Fibroblast of lung (primary cell): Measurements from ENCODE around the gene MRNIP. TPM values are rescaled to one million over a fixed set of nuclear protein-coding genes. Genes with fewer than 3 reads are reported as not detected.
A peak's percentile ranks its signal among the peaks of the same experiment; 100 is the strongest.

Source experiments
- DNase-seq, 2 donors: peaks; one replicate each; pipeline versions ENCODE4 v3.0.0 to v3.0.0-alpha.2; 2010; ENCODE audit warnings: low read depth in 2 of 2
- H2AFZ ChIP-seq: 2 replicates; pipeline ENCODE4 v1.5.1; 2012; ENCODE audit warnings: low read length, control low read depth, inconsistent platforms
- H3K27ac ChIP-seq: 2 replicates; pipeline ENCODE4 v1.5.1; 2011; ENCODE audit warnings: low read length, control low read depth; ENCODE audit not compliant: insufficient read depth
- H3K27me3 ChIP-seq: 2 replicates; pipeline ENCODE4 v1.5.1; 2011; ENCODE audit warnings: mild to moderate bottlenecking, low read length; ENCODE audit not compliant: control insufficient read depth, insufficient read depth
- H3K36me3 ChIP-seq: 2 replicates; pipeline ENCODE4 v1.5.1; 2011; ENCODE audit warnings: low read length; ENCODE audit not compliant: control insufficient read depth, insufficient read depth
- H3K4me1 ChIP-seq: 2 replicates; pipeline ENCODE4 v1.5.1; 2011; ENCODE audit warnings: low read length; ENCODE audit not compliant: control insufficient read depth, insufficient read depth; ENCODE audit errors: extremely low read depth
- H3K4me2 ChIP-seq: 2 replicates; pipeline ENCODE4 v1.5.1; 2011; ENCODE audit warnings: low read length, control low read depth; ENCODE audit not compliant: insufficient read depth; ENCODE audit errors: extremely low read depth
- H3K4me3 ChIP-seq, 4 experiments: fragments of 200-600 bp in 1 of 4; sonication (generic) in 1 of 4; replicated peaks in 1 of 4; 2 replicates each; pipeline ENCODE4 v1.5.1; 2011 to 2016; ENCODE audit warnings: low read length in 4 of 4, low read depth in 3 of 4, mild to moderate bottlenecking in 3 of 4, control low read depth in 2 of 4, inconsistent platforms in 1 of 4, mixed read lengths in 1 of 4; ENCODE audit not compliant: insufficient read depth in 1 of 4; ENCODE audit errors: control extremely low read depth in 1 of 4
- H3K79me2 ChIP-seq: 2 replicates; pipeline ENCODE4 v1.5.1; 2012; ENCODE audit warnings: mild to moderate bottlenecking, low read length, inconsistent platforms; ENCODE audit not compliant: control insufficient read depth, insufficient read depth
- H3K9ac ChIP-seq: 2 replicates; pipeline ENCODE4 v1.5.1; 2011; ENCODE audit warnings: mild to moderate bottlenecking, low read length, control low read depth; ENCODE audit not compliant: insufficient read depth
- H3K9me3 ChIP-seq: 2 replicates; pipeline ENCODE4 v1.5.1; 2012; ENCODE audit warnings: low read depth, low read length; ENCODE audit not compliant: control insufficient read depth, insufficient read depth
- H4K20me1 ChIP-seq: 2 replicates; pipeline ENCODE4 v1.5.1; 2011; ENCODE audit warnings: low read length; ENCODE audit not compliant: control insufficient read depth, insufficient read depth; ENCODE audit errors: extremely low read depth
- EZH2 ChIP-seq: IDR thresholded peaks from 2 replicates; pipeline ENCODE4 v1.5.1; 2012; ENCODE audit warnings: low read length, control low read depth, mild to moderate bottlenecking; ENCODE audit errors: missing control alignments
- polyA plus RNA-seq, 2 donors: library from polyadenylated mRNA; depleted of rRNA in 1 of 2; stranded (reverse) in 1 of 2; unstranded in 1 of 2; fragments of >200 nt; gene quantifications; 2 replicates each; pipeline ENCODE4 v1.2.1, GENCODE V29; 2011 to 2012; ENCODE audit warnings: missing spikeins in 1 of 2
- total RNA-seq: library from RNA; depleted of rRNA; stranded (reverse); fragments of >200 nt; gene quantifications from 2 replicates; pipeline ENCODE4 v1.2.1, GENCODE V29; 2014
- TF ChIP-seq, protein P1 (sequence below), 2 donors: IDR thresholded peaks in 1 of 2; conservative IDR thresholded peaks in 1 of 2; 1 replicate in 1 of 2; 2 replicates in 1 of 2; pipeline ENCODE4 v1.5.1; 2011 to 2012; ENCODE audit warnings: low read length in 2 of 2, control low read depth in 1 of 2, inconsistent platforms in 1 of 2, low read depth in 1 of 2, mild to moderate bottlenecking in 1 of 2

MRNIP gene
- total and polyA plus RNA-seq, 2 donors (not counting 1 experiment from before 2014, with no cell fraction given): 8.6 to 21.0 TPM

DNA sequence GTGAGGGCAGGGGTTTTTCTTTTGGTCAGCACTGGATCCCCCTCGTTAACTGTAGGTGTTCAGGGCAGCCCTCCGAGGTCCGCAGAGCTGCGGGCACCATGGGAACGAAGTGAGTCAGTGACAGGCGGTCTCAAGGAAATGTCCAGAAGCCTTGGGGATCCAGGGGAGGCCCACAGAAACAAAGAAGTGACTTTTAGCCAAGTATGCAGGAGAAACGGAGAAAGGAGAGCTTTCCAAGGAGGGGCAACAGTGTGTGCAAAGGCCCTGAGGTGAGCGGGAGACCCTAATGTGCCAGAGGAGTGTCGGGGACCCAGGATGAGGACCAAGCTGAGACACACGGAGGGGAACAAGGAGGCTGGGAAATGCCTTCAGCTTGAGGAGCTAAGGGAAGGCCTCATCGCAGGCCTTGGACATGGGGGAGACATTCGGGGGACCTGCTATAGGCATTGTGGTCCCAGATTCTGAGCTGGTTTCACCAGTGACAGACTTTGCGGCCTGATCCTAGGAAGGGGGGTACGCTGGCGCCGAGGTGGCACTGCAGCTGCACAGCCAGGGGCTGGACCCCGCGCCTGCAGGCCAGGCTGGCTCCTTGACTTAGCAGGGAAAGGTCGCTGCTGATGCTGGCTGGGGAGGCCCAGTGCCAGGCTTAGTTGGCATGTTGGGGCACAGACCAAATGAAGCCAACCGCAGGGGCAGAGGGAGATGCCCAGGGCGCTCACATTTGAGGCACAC is 61.6 kb downstream of the MRNIP start:
- Histone ChIP-seq H3K9ac (no peak overlapping the region), H3K27me3 (no peaks in the 10 kb centered on the region), H3K4me1 (peaks cover 6% of the 10 kb centered on the region), H3K27ac (no peak overlapping the region), H3K4me3 (peak overlapping the region in 1 of 4 experiments; percentile 61), H3K79me2 (peaks cover 4% of the 10 kb centered on the region), H2AFZ (no peak overlapping the region), H3K9me3 (no peaks in the 10 kb centered on the region), H4K20me1 (no peaks in the 10 kb centered on the region), H3K4me2 (peak overlapping the region; percentile 1), H3K36me3 (peaks cover 35% of the 10 kb centered on the region)
- DNase-seq: no peak
- TF ChIP-seq, protein P1, sequence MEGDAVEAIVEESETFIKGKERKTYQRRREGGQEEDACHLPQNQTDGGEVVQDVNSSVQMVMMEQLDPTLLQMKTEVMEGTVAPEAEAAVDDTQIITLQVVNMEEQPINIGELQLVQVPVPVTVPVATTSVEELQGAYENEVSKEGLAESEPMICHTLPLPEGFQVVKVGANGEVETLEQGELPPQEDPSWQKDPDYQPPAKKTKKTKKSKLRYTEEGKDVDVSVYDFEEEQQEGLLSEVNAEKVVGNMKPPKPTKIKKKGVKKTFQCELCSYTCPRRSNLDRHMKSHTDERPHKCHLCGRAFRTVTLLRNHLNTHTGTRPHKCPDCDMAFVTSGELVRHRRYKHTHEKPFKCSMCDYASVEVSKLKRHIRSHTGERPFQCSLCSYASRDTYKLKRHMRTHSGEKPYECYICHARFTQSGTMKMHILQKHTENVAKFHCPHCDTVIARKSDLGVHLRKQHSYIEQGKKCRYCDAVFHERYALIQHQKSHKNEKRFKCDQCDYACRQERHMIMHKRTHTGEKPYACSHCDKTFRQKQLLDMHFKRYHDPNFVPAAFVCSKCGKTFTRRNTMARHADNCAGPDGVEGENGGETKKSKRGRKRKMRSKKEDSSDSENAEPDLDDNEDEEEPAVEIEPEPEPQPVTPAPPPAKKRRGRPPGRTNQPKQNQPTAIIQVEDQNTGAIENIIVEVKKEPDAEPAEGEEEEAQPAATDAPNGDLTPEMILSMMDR (conservative IDR thresholded peaks at IDR 0.05 in 1 of 2, IDR thresholded peaks at IDR 0.05 in 1 of 2; ENCODE audit: low read depth in 1 of 2, low read length in 2 of 2): no peak
- TF ChIP-seq EZH2: no peak

DNA sequence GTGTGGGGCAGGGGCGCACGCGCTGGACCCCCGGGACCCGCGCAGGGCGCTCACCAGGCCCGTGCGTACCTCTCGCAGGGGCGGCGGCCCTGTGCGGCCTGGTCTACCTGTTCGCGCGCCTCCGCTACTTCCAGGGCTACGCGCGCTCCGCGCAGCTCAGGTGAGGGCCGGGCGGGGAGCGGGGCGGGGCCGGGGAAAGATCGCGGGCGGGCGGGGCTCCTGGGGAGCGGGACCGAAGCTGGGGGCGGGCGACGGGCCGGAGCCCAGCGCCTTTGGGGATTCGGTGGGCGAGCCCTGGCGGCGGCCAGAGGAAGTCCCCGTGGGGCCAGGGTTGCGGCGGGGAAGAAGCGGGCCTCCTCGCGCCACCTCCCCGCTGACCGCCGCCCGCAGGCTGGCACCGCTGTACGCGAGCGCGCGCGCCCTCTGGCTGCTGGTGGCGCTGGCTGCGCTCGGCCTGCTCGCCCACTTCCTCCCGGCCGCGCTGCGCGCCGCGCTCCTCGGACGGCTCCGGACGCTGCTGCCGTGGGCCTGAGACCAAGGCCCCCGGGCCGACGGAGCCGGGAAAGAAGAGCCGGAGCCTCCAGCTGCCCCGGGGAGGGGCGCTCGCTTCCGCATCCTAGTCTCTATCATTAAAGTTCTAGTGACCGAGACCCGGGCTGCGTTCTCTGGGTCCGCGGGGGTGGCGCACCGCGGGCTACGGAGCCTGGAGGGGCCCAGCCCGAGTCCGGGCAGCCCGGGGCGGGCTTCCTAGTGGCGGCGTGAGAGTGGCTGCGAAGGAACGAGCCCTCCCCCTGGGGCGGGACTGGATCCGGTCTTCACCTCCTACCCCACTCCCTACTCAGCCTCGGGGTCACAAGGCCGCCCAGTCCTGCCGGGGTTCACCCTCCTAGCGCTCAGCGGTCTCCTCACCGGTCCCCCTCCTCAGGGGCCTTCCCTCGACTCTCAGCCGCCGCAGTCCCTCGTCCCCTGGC is 62.5 kb downstream of the MRNIP start:
- H3K4me2 ChIP-seq: peak overlapping the region; percentile 80
- peak overlapping the region; percentile 58 for H3K9ac ChIP-seq
- H4K20me1 ChIP-seq: no peaks in the 10 kb centered on the region
- peak; percentile 78 to 79 for DNase-seq
- peak overlapping the region; percentile 23 to 61 (median 49) for H3K4me3 ChIP-seq
- no peaks in the 10 kb centered on the region for H3K27me3 ChIP-seq
- H2AFZ ChIP-seq: no peak overlapping the region
- no peaks in the 10 kb centered on the region for H3K9me3 ChIP-seq
- H3K79me2 ChIP-seq: no peaks in the 10 kb centered on the region
- TF ChIP-seq EZH2: no peak
- TF ChIP-seq, protein P1 (conservative IDR thresholded peaks at IDR 0.05 in 1 of 2, IDR thresholded peaks at IDR 0.05 in 1 of 2; ENCODE audit: low read depth in 1 of 2, low read length in 2 of 2): peak; percentile 33 to 55
- H3K36me3 ChIP-seq: peaks cover 31% of the 10 kb centered on the region
- peak overlapping the region; percentile 59 for H3K27ac ChIP-seq
- H3K4me1 ChIP-seq: peaks cover 6% of the 10 kb centered on the region
